Calu3 (cell line): Measurements from ENCODE around the gene PAX8. TPM values are rescaled to one million over a fixed set of nuclear protein-coding genes. Genes with fewer than 3 reads are reported as not detected.
A peak's percentile ranks its signal among the peaks of the same experiment; 100 is the strongest.

Experiments used
- BruUV-seq: library from RNA; stranded (reverse); fragments of 400-500 nt; replicated peaks from 2 replicates; lab custom pipeline; 2021; lab: Mats Ljungman, UMichigan
- CTCF ChIA-PET: fragments of 300-600 bp; sonication (Branson Sonifier 250); formaldehyde crosslinking; loops from one replicate; lab custom pipeline; 2022; ENCODE audit warnings: antibody characterized with exemption; lab: Charles Lee
- DNase-seq: peaks from one replicate; pipeline ENCODE4 v3.0.0; 2022
- H3K27ac Mint-ChIP-seq: one replicate; pipeline ENCODE4 v1.8.0; 2022; ENCODE audit warnings: mixed read lengths; ENCODE audit not compliant: unreplicated experiment
- H3K27me3 Mint-ChIP-seq: one replicate; pipeline ENCODE4 v1.8.0; 2022; ENCODE audit warnings: mixed read lengths; ENCODE audit not compliant: unreplicated experiment
- H3K36me3 Mint-ChIP-seq: one replicate; pipeline ENCODE4 v1.8.0; 2022; ENCODE audit warnings: mild to moderate bottlenecking, moderate library complexity, mixed read lengths; ENCODE audit not compliant: insufficient read depth, unreplicated experiment
- H3K4me1 Mint-ChIP-seq: one replicate; pipeline ENCODE4 v1.8.0; 2022; ENCODE audit warnings: mild to moderate bottlenecking, low read depth, mixed read lengths; ENCODE audit not compliant: unreplicated experiment
- H3K4me3 Mint-ChIP-seq: one replicate; pipeline ENCODE4 v1.8.0; 2022; ENCODE audit warnings: mild to moderate bottlenecking, low read depth, moderate library complexity, mixed read lengths; ENCODE audit not compliant: unreplicated experiment
- H3K9me3 Mint-ChIP-seq: one replicate; pipeline ENCODE4 v1.8.0; 2022; ENCODE audit warnings: low read depth, mixed read lengths; ENCODE audit not compliant: unreplicated experiment
- CTCF ChIP-seq: fragments of 200-600 bp; IDR thresholded peaks from one replicate; pipeline ENCODE4 v1.8.0; 2022; ENCODE audit warnings: antibody characterized with exemption; ENCODE audit not compliant: unreplicated experiment
- intact Hi-C: fragments of 100-400 bp; cut with micrococcal nuclease; formaldehyde crosslinking; loops from one replicate; pipeline ENCODE4 v1.10.0; 2022; ENCODE audit not compliant: unreplicated experiment
- total RNA-seq: library from RNA; stranded (reverse); gene quantifications from 2 replicates; pipeline ENCODE4 v1.2.3, GENCODE V29; 2022

The PAX8 gene
- total RNA-seq, 1 experiment from 2014 or later = 12.2 TPM

GRCh38 chr2:113213061-113213930 is 65.4 kb downstream of the PAX8 start:
- peaks cover 9% of the 10 kb centered on the region for H3K36me3 Mint-ChIP-seq
- no peak overlapping the region for H3K4me3 Mint-ChIP-seq
- intact Hi-C loops = no loop called here
- no peaks in the 10 kb centered on the region for H3K9me3 Mint-ChIP-seq
- H3K4me1 Mint-ChIP-seq = peaks cover 41% of the 10 kb centered on the region
- no peak for TF ChIP-seq CTCF
- CTCF ChIA-PET = no interaction called here
- DNase-seq = no peak
- no peaks in the 10 kb centered on the region for H3K27me3 Mint-ChIP-seq
- peak overlapping the region; percentile 63 for H3K27ac Mint-ChIP-seq
- BruUV-seq = no TSS peak

- no peak for DNase-seq
- Mint-ChIP-seq H3K36me3 (peaks cover under 1% of the 10 kb centered on the region), H3K9me3 (no peaks in the 10 kb centered on the region), H3K4me1 (peaks cover 33% of the 10 kb centered on the region), H3K27ac (no peak overlapping the region), H3K4me3 (no peak overlapping the region), H3K27me3 (no peaks in the 10 kb centered on the region)
- intact Hi-C loops = no loop called here
- no TSS peak for BruUV-seq
- CTCF ChIA-PET = interaction anchor here (0.9 kb wide), 1 partner anchor 49 kb away, joined by 3 read pairs; no protein-coding TSS in a partner anchor
- no peak for TF ChIP-seq CTCF
These were observed 66.3 kb downstream of the PAX8 start for GRCh38 chr2:113212245-113213060.

GRCh38 chr2:113211226-113212105 is 67.3 kb downstream of the PAX8 start:
- TF ChIP-seq CTCF = no peak
- DNase-seq = no peak
- BruUV-seq = no TSS peak
- H3K36me3 Mint-ChIP-seq = no peaks in the 10 kb centered on the region
- H3K27ac Mint-ChIP-seq = no peak overlapping the region
- peaks cover 33% of the 10 kb centered on the region for H3K4me1 Mint-ChIP-seq
- no peaks in the 10 kb centered on the region for H3K9me3 Mint-ChIP-seq
- CTCF ChIA-PET = interaction anchor here (0.6 to 1.2 kb wide), 5 partner anchors 9 to 159 kb away, joined by 3 to 5 read pairs (median 3); no protein-coding TSS in a partner anchor
- intact Hi-C loops = no loop called here
- no peak overlapping the region for H3K4me3 Mint-ChIP-seq
- no peaks in the 10 kb centered on the region for H3K27me3 Mint-ChIP-seq
